Right forelimb (tissue), 1 donor: ENCODE measurements around the gene CNST.
"Not testable (repeated sequence)": the region's sequence is repeated elsewhere in the genome, so short reads cannot be mapped to it uniquely, and the experiment has no call there.

Experiments used
- DNase-seq: peaks from one replicate; pipeline ENCODE4 v3.0.0-alpha.2; 2018

Gene CNST

GRCh38 chr1:246622035-246622652 is 55.9 kb downstream of the CNST start:
- no peak for DNase-seq

DNA sequence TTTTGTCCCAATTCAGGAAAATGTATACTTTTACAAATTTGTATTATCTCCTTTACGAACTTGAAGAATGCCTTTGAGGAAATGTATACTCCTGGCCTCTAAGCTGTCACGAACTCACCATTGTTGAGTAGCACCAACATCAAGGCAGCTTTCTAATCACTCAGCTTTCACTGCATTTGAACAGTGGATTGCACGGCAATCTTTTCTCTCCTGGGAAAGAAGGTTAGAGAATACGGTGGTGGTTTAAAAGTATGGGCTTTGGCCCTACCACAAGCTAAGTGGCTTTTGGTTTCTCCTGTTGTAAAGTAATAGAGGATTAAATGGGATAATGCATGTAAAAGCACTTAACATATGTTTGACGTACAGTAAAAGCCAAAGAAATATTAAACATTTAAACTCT is 57.8 kb downstream of the CNST start:
- no peak for DNase-seq

DNA sequence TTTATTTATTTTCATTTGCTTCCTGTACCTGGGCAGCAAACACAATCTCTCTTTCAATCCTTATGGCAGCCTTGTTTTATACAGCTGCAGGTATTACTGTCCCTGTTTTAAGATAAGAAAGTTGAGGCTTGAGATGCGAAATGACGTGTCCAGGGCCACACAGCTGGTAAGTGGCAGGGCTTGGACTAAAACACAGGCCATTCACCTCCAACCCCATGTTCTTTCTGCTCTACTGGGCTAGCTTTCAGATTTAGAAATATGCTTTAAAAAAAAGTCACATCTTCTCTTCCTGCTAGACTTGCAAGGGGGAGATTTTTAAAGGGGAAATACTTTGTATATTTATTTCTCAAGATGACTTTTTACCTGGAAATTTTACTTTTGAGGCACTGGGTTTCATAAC is 62.8 kb downstream of the CNST start:
- no peak for DNase-seq

DNA sequence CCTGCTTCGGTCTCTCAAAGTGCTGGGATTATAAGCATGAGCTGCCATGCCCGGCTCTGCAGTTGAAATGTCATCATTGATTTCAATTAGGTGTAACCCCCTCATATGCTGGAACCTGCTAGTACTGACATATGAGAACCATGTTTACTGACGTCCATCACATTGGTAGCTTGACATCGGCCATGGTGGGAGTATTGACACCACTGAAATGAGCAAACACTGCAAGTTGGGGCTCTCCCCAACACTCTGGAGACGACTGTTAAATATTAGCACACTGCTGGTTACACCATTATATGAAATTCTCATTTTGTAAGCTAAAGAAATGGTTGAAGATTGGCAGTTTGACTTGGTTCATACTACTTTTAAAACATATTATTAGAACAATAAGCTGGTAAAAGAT is 63.7 kb downstream of the CNST start:
- DNase-seq = no peak

GRCh38 chr1:246631426-246631825 is 65.2 kb downstream of the CNST start:
- no peak for DNase-seq

DNA sequence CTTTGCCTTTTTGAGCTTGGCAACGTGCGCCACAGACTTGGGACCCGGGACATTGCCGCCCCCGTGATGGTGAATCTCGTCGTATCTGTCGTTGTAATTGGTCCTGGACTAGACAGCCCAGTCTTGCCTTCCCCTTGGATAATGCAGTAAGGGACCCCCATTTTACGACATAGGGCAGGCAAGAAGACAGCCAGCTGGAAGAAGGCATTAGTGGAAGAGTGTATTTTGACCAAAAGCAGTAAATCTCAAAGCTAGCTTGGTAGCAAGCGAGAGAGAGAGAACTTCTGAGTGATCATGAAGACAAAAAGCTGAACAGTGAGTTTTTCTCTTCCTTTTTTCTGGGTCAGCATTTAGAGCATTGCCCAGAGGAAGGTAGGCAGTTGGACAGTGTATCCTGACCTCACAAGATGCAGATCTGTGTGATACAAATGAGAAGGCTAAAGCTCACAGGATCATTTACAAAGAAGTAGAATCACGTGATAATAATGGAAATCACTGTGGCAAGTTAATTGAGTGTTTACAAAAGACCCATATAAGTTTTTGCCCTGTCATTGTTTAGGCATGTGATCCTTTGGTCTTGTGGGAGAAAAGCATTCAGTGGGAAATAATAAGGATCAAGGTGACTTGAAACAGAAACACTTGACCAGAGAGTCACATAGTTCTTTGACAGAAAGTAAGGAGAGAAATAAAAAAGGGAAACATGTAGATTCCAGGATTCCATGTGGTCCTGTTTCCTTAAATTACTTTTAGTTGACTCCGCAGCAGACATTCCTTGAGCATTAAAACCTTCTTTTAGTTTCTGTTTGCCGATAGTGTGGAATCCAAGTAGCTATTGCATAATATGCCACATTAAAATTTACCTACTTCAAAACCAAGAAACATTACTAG is 66.3 kb downstream of the CNST start:
- DNase-seq = no peak

- DNase-seq = not testable (repeated sequence)
These were observed 68.4 kb downstream of the CNST start for GRCh38 chr1:246634659-246635058.

DNA sequence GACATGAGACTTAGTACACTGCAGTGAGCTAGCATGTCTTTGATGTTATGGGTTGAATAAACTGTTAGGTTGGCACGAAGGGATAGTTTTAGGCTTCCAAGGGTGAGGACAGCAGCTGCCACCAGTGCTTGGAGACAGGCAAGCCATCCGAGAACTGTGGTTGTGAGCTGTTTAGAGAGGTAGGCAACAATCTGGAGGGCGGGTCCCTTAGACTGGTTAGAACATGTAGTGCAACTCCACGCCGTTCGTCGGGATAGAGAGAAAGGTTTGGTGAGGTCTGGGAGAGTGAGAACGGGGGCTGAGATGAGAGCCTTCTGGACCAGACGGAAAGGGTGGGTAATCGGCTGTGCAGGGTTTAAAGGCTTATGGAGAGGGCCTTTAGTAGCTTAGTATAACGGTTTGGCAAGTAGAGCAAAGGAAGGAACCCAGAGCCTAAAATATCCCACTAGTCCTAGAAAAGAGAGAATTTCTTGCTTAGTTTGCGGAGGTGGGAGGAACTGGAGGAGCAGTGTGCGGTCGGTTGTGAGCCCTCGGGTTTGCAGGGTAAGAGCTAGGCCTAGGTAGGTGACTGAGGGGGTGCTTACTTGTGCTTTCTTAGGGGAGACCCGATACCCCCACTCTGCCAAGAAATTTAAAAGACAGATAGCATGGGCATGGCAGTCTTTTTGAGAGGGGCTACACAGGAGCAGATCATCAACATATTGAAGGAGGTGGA is 72.8 kb downstream of the CNST start:
- no peak for DNase-seq

GRCh38 chr1:246639732-246640131 is 73.5 kb downstream of the CNST start:
- no peak for DNase-seq

GRCh38 chr1:246640747-246641146 is 74.5 kb downstream of the CNST start:
- no peak for DNase-seq

- DNase-seq = no peak
These were observed 75.1 kb downstream of the CNST start for GRCh38 chr1:246641394-246641793.

GRCh38 chr1:246642719-246643118 is 76.5 kb downstream of the CNST start:
- no peak for DNase-seq

- peak; percentile 56 for DNase-seq
These were observed 80.9 kb downstream of the CNST start for GRCh38 chr1:246647113-246647512.

DNA sequence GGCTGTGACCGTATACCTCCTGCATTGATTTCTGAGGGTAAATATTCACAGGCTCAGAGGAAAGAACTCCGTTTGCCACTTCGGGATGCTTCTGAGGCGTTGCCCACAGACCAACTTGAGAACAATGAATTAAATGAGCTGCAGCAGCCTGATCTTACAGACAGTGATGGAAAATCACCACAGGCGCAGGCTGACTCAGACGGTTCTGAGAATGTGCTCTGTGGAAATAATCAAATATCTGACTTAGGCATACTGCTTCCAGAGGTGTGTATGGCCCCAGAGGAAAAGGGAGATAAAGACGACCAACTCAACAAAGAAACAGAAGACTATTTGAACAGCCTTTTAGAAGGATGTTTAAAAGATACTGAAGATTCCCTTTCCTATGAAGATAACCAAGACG is 81.3 kb downstream of the CNST start:
- DNase-seq = no peak

GRCh38 chr1:246651012-246651695 is 84.9 kb downstream of the CNST start:
- DNase-seq = no peak

DNA sequence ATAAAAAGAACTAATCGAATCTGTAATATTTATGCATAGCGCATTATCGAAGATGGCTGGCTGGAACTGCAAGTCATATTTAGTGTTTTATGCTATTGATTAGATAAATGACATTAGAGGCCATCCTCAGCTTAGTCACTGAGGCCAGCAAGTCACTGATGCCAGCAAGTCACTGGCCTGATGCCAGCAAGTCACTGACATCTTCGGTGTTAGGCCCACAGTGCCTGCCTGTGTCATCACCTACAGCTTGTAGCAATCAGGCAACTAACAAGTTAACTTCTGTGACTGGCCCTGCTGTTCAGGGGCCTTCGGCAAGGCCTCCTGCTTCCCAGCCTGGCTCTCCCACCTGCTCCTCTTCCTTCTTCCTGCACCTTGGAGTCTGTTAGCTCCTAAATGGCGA is 92.3 kb downstream of the CNST start:
- no peak for DNase-seq

- no peak for DNase-seq
These were observed 93.4 kb downstream of the CNST start for GRCh38 chr1:246659594-246660140.

DNA sequence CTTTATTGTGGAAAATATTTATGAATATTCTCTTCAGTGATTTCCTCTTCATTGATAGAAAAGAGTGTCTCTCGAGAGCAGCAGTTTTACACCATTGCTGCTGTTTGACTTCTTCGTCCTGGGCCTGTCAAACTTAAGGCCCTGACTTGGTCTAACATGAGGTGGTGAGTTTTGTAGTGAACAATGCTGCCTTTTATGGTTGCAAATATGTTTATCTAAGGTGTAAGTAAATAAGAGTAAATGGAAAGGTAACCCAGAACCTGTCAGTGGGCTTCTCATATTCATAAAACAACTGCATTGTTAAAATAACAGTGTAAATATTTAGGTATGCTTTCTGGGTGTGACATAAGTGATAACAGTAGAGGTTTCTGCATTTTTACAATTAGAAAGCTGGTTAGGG is 95.2 kb downstream of the CNST start:
- DNase-seq = no peak

DNA sequence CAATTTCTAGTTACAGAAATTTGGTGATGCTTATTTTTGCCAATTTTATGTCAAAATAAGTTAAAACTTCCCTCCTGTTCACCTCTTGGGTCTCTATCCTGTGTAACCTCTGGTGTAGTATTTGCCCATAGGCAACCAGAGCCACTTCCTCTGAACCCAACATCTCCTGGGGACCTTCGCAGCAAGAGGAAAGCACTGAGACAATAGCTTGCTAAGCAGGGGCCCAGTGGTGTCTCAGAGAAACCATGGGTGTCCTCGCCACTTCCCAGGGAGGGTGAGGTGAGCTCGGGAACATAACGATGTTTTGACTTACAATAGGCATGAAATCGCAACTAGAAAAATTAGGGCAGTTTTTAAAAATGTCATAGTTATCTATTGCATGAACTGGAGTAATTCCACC is 101.5 kb downstream of the CNST start:
- DNase-seq = no peak

DNA sequence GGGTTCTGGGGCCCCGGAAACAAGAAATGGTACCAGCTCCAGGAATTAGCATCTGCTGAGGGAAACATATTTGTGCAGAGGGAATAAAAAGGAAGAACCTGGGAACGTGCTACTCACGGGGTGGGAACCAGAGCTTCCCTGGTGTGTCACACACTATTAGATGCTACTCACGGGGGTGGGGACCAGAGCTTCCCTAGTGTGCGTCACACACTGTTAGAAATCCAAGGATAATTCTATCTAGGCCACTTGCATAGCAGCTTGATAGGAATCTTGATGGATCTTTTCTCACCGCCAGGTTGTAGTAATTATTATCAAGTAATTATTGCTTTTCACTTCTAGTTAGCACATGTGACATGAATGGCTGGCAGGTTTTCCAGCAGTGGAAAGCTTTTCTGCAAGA is 103.4 kb downstream of the CNST start:
- DNase-seq = no peak

DNA sequence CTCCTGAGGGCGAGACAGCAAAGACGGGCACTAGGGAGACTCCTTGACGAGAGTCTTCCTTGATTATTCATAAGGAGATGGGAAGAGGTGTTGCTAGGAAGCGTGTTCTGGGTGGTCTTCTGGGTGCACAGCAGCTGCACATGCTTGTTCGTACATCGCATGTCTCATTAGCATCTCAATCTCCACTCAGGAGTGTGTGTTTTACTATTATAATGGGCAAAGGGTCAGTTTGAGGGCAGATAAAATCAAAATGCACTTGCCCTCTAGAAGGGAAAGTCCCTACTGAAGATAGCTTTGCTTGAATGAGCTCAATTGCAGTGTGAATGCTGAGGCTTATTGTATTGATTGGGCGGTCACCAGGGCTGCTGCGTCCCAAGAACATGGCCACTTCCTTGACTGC is 107.8 kb downstream of the CNST start:
- DNase-seq = no peak

DNA sequence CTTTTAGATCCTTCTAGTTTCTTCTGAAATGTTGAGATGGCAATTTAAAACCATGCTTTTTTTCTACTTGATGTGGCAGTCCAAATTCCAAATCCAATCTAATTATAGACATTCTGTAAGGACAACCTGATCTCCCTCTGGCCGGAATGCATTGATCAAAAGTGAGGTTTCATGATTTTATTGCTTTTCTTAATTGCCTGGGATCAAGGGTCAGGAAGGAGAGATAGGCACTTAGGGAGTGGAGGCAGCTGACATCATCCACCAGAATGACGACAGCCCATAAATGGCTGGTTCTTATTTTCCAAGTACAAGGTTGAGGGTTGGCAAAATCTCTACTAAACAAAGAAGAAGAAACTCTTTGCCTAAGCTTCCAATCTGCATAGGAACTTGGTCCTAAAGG is 111.6 kb downstream of the CNST start:
- no peak for DNase-seq
